Activated CD4-positive, alpha-beta T cell treated with anti-CD3 and anti-CD28 coated beads, Interleukin-2, Interleukin-6, amounts not matched to agents 100 ng/mL and 50 ng/mL, durations not matched to agents 16 hours and 8 hours (primary cell): ENCODE results near the gene SYNPO2.

Experiments used
- DNase-seq: peaks from one replicate; pipeline ENCODE4 v3.0.0-alpha.2; 2020

Gene SYNPO2

DNA sequence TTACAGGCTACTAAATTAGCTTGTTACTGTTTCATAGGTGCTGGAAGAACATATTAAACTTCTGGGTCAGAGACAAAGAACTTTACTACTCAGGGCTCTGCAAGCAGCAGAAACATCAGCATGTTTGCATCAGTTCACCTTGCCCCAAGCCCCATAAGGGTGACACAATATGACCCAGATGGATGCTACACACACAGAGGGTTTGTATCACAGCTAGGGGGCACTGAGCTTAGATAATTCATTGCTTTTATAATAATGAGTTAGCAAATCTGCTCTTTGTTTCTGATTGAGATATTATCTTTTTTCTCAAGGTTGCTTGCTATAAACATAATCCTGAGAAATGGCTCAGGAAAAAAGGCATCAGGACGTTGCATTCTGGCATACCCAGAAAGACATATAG lies 4.8 kb upstream of the SYNPO2 start:
- no peak for DNase-seq

DNA sequence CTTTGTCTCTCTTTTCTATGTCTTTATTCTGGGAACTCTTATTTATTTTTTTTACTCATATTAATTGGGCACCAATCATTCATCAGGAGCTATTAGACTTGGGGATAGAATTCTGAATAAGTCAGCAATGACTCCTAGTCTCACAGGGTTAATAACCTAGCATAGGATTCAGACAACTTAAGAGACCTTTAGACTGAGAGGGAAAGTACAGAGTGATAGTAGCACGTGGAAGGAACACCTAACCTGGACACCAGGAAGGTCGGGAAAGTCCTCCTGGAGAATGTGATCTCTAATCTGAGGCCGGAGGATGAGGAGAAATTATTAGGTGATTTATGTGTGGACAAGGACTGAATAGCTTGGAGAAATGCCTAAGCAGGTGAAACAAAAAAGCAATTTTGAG lies 3.9 kb upstream of the SYNPO2 start:
- DNase-seq, result no peak

DNA sequence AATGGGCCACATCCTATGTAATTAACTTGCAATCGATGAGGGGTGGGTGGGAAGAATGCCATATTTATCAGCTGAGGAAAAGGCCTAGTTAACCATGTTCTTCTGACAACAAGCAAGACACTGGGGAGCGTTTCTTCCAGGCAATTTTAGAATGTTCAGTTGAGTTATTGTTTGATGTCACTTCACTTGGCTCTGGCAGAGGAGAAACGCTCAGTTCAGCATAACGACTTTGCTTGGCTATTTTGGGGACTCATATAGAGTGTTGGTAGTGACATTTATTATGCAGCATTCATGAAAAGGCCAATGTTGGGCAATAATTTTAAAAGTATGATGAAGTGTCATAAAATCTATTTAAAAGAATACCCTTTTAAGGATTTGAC lies 648 bp downstream of the SYNPO2 start:
- DNase-seq, result no peak

DNA sequence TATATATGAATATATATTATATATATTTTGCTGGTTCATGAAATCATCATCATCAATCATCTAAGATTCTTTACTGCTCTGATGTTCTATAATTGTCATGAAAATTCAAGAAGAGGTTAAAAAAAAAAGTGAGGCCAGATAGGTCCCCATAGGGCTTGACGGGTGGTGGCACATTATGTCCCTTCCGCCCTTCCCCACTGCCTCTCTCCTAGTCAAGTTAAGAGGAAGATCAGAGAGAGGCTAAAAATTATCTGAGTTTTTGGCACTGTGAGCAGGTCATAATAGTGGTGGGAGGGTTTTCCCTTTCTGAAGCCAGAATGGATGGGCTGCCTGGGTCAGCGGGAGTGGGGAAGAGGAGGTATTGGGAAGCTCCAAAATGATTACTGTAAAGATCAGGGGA lies 5.4 kb downstream of the SYNPO2 start:
- no peak for DNase-seq

DNA sequence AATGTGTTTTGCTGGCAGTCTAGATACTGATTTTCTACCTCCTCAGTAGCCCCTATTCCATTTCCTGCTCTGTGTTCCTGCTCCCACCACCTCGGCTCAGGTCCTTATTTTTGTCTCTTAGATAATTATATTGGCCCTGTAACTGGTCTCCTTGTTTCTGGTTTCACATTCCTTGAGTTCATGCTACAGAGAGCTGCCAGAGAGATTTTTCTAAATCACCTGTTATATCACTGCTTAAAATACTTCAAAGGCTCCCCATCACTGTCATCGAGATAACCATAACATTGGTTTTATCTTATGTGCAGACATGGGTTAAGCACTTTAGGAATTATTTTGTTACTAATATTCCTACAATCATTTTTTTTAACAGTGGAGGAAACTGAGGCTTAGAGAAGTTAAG lies 9.6 kb downstream of the SYNPO2 start:
- no peak for DNase-seq

DNA sequence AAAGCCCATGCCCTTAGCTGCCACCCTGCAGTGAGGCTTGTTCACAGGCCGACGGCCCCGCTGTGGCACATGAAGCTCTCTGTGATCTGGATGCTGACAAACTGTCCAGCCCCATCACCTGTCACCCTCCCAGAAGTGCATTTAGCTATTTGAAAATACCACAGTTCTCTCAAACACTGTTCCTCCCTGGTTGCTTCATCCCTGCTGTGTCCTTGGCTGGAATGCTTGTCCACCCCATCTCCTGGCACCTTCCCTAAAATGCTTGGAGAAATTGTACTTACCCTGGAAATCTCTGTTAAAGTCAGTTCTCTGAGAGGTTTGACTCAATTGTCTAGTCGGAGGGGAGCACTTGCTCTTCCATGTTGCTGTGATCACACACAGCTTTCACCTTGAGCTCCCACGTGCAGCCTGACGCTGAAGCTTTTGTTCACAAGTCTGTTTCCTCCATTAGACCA lies 10.1 kb downstream of the SYNPO2 start:
- DNase-seq, result no peak

DNA sequence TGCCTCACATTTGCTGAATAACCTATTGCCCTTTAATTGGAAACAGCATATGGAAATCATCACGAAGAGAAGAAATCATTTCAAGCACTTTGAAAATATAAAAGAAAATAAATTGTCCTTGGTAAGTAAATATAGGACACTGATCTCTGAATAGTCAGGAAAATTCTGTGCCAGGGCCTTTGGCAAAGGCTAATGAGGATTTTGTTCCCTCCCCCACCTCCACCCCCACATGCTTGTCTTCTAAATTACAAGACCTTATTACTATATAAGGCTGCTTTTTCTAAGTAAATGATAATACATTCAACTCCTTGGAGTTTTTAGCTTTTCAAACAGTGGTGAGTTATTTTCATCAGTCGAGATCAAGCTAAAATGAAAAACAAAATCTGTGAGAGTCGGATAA lies 15.8 kb downstream of the SYNPO2 start:
- no peak for DNase-seq

DNA sequence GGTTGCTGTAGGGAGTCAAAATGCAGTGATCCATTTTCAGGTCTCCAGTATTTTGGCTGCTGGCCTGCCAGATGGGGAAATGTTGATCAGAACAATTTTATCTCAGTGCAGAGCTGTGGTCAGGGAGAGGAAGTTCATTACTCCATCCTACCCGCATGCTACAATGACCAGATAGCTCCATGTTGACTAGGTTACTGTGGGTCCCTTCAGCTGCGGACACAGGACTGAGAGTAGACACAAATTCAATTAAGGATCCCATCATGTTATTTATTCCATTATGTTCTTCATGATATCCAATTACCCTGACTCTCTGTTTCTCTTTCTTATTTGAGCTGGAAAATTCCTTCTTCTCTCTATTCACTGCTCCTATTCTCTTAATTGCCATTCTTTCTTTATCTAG lies 16.3 kb downstream of the SYNPO2 start:
- DNase-seq, result no peak

DNA sequence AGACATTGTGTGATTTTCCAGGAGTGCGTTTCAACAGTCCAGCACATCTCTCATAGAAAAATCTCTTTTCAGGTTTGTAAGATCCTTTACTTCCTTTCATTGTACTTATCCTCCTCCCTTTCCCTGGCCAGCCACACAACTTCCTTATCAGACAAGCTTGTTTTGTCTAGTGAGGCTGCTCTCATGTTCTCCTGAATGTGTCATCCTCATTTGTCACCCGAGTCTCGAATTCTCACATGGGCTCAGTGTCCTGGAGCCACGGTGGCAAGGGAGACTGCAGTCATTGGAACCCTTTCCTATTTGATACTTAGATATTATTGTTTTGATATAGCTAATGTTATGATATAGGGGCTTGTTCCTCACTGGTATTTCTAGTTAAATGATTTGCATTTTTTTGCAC lies 16.9 kb downstream of the SYNPO2 start:
- DNase-seq, result no peak

DNA sequence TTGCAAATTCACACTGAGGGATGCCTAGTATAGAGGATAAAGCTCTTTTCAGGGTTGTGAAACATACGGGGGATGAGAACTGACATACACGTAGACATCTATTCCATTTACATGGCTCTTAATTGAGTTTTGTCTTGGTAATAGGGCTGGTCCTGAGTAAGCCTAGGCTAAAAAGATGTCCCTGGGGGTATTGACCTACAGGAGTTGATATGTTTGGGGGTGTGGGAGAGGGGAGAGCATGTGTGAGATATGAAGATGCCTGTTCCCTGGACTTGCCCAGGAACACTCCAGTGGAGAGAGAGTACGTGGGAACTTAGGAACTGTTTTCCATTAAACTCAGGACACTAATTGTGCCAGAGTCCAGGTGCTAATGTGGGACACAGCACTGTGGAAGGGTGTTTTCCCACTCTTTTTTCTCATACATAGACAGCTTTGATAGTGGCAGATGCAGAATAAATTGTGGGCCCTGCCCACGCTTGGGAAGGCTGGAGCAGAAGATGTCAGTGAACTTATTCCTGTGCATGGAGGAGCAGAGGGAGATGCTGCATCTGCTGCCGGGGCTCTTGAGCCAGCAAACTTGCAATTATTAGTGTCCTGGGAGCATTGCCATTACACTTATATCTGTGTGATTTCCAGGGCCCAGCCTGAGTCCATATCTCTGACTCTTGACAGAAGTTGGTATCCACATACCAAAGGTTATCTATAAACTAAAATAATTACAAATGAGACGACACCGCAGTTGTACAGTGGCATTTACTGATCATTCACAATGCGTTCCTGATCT lies 20.7 kb downstream of the SYNPO2 start:
- no peak for DNase-seq

DNA sequence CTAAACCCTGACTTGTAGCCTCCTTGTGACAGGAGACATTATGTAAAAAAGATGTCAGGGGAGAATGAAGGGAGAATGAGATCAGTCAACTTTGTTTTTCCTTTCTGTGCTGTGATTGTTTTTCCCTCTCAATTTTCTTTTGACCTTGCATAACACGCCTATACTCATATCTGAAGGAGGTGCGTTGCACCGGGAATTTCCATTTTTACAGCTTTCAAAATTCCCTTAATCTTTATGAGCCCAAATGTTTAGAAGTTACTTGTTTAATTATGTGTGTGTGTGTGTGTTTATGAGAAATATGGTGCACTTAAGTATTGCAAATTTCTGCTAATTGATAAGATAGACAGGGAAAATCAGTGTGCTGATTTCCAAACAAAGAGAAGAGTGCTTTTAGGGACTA lies 21.6 kb downstream of the SYNPO2 start:
- no peak for DNase-seq

DNA sequence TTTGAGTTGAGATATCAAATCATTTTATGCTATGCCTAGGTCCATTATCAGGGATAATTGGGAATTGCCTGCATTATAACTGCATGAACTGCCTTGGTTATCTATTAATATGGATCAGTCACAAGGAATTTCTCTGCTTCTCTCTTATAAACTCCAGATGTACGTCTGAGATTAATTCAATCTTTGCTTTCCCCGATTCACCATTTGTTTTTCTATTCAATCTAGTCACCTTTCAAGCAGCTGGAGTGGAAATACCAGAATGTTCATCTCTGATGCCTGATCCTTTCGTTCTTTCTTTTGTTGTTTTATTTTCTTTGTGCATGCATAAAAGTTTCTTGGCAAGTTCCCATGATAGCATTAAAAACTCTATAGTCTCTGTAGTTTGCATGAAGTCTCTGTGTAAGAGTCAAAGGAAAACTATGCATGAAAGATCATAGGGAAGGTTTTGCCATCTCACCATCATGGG lies 22.6 kb downstream of the SYNPO2 start:
- no peak for DNase-seq

DNA sequence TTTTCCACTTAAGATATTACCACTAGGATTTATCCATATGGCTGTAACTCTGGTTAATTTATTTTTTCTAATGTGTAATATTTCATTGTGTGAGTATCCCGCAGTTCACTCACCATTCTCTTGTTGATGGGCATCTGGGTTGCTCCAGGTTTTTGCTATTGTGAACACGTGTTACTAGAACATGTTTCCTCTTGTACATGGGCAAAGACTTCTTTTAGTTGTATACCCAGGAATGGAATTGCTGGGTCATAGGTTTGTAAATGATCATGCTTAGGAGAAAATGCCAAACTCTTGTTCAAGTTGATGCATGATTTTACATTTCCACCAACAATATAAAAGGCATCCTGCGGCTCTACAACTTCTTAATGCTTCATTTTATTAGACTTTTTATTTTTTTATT lies 26.8 kb downstream of the SYNPO2 start:
- DNase-seq, result no peak

DNA sequence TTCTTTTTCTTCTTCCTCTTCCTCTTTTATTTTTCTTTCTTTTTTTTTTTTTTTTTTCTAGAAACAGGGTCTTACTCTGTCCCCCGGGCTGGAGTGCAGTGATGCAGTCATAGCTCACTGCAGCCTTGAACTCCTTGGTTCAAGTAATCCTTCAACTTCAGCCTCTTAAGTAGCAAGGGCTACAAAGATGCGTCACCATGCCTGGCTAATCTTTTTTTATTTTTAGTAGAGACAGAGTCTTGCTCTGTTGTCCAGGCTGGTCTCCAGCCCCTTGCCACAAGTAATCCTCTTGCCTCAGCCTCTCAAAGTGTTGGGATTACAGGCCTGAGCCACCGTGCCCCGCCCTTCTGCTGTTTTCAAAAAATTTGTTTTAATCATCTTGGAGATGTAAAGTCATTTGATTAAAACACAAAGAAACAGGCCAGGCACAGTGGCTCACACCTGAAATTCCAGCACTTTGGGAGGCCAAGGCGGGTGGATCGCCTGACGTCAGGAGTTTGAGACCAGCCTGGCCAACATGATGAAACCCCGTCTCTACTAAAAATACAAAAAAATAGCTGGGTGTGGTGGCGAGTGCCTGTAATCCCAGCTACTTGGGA lies 28.1 kb downstream of the SYNPO2 start:
- DNase-seq, result no peak

DNA sequence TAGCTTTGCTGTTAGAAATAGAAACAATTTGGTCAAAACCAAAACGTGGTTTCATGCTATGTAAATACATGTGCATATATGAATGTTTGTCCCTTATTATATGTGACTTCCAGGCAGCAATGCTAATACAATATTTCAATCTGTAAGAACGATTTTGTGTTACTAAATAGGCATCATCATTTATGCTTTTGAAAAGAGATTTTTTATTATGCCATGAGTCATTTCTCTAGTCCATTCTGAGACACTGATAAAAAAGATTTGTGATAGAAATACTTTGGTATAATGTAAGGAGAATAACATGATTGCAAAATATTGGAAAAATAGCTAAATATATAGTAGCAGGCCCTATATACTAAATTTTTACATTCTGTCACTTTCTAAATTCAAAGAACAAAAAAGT lies 28.9 kb downstream of the SYNPO2 start:
- DNase-seq, result no peak

DNA sequence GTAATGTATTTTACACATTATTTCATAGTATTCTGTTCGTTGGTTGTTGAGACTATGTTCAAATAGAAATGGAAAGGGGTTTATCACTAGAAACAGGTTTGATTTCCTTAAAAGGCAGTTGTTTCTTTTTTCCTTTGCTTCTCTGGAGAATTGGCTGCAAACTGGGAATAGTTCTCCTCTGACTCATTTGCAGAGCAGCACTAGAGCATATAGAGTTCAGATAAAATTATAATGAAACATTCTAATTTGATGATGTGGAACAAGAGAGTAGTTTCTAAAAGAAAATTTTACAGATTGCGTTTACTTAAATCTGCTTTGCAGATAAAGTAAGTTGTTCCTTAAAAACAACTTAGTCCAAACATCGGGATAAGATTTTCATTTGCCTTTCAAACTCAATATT lies 29.7 kb downstream of the SYNPO2 start:
- no peak for DNase-seq

DNA sequence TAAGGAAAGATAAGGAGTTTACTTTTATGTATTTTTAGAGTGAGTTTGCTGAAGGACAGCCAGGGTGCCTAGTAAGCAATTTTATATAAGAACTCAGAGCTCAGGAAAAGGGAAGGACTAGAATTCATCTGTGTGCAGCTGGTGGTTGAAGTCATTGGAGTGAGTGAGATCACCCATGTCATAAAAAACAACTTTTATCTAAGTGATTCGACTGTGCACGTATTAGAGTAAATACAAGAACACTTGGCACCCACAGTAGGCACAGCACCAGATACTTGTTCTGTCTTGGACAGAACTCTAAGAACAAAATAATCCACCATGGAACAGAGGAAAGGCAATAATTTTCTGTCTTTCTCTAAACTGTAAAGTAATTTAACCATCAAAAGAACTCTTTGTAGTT lies 31.6 kb downstream of the SYNPO2 start:
- no peak for DNase-seq

DNA sequence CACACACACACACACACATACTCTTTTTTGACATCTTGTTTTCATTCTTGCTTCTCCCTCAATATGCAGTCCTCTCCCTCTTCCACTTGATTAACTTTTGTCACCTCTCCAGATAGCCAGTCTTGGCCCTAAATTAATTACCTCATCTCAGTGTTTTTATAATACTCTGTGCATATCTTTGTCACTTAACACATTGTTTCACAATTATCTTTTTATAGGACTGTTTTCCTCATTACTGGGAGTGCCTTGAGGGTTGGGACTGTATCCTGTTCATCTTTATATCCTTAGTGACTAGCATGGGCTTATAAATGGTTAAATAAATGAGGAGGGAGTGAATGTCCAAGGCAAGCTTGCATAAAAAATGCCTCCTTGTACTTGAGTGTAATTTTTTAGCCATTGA lies 33.1 kb downstream of the SYNPO2 start:
- no peak for DNase-seq

DNA sequence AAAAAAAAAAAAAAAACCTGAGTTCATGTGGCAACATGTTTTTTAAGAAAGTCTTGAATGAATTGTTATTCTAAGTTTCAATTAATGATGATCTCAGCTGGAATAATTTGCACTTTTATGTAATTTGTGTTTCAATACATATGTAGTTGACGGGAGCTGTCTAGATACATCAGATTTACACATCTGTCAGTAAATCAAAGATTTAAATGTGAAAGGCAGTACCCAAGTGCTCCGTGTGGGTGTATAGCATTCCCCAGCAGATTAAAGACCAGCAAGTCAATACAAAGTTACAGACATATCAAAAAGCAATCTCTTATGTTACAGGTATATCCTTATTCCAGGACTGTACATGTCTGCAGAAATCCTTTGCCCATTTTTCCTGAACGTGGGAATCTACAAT lies 35.2 kb downstream of the SYNPO2 start:
- DNase-seq, result no peak

DNA sequence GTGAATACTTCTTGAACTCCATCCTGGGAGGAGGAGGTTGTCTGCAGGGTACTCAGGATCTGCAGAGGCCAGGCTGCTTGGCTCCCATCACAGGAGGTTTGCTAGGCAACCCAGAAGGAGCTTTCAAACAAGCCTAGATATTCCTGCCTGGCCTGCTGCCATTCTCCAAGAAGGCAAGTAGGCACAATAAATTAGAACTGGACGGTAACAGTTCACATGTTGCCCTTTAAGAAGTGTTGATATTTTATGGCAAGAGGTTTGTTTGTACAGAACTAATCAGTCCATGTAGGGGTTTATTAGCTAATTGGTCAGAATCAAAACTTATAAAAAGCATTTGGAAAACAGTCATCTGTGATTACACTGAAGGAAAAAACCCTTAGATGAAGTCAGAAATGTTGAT lies 39.3 kb downstream of the SYNPO2 start:
- DNase-seq, result no peak

DNA sequence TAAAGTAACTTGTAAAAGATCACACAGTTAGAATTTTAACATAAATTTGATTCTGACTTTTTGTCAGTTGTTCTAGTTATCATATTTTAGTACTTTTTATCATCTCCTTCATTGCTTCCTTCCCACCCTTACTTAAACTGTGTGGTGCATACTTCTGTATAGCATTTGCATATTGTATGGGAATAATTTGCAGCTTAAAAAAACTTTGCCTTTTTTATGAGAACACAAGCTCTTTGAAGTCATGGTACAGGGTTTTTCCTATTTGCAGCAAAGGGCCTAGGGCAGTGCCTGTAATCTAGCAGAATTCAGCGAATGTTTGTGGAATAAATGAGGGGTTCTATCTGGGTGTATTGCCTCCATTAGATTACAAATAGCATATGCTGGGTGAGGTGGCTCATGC lies 41.6 kb downstream of the SYNPO2 start:
- no peak for DNase-seq

DNA sequence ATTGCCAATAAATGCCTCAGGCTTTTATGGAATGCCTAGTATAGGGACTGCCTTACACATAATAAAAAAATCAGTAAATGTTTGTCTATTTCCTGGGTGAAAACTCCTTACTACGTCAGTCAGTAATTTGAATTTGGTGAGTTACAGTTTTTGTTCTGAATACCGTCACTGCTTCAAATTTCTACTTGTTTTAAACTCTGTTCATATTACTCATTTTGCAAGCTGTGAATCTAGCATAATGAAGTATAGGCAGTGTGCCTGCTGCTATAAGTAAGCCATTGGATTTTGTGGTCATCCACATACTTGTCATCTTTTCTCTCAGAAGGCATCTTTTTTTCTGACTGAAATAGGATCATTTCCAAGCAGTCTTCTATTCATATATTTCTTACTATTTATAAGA lies 43.1 kb downstream of the SYNPO2 start:
- no peak for DNase-seq

DNA sequence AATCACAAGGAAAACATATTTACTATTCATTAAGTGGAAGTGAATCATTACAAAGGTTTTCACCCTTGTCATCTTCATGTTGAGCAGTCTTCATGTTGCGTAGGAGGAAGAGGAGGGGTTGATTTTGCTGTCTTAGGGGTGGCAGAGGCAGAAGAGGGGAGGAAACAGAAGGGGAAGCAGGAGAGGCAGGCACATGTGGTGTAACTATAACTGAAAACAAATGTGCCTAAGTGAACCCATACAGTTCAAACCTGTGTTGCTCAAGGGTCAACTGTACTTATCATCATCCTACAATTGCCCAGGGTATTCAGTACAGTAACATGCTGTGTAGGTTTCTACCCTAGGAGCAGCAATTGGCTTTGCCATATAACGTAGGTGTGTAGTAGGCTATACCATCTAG lies 47.2 kb downstream of the SYNPO2 start:
- no peak for DNase-seq

DNA sequence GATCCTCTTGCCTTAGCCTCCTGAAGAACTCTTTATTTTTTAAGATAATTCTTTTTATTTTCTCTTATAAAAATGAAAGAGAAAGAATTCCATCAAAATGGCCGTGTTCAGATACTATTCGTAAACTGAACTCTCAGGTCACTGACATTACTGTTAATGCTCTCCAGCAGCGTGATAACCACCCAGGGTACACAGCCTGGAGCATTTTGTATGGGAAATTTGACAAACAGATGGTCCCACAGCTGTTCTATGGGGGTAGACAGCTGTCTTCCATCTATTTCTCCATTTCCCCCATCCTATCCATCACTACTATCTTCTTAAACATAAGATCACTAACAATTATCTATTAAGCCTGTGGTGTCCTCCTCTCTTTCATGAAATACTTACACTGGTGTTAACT lies 47.8 kb downstream of the SYNPO2 start:
- DNase-seq, result no peak

DNA sequence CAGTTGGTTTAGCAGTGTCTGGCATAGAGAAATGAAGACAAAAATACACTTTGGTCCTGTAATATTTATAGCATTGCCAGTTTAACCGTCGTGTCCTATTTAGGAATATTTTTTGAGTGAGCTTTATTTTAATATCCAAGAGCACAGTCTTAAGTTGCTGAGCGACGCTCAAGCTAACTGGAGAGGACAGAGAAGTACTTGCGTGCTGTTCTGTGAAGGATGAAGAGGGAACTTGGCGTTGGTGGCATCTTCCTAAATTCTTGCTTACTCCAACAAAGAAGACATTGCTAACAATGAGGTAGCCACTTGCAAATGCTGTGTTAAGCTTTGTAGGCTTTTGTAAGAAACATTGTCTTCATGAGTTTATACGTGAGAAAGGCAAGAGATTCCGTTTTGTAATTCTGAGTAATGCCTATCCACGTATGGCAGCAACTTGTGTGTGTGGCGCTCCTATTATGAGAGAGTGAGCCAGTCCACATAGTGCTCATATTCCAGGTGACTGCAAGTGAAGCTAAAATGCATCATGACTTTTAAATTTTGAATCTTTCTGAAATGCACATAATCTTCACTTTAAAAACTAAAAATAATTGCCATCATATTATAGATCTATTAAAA lies 50.6 kb downstream of the SYNPO2 start:
- no peak for DNase-seq
